Thyroid gland (tissue), 4 donors: ENCODE measurements around the gene GPSM3. TPM values are rescaled to one million over a fixed set of nuclear protein-coding genes. Genes with fewer than 3 reads are reported as not detected.

Experiments
- DNase-seq, 2 donors: peaks; one replicate each; pipeline ENCODE4 v3.0.0-alpha.2; 2019
- H3K27ac ChIP-seq, 3 donors: fragments of 200-600 bp; sonication (generic); 1 replicate in 2 of 3; 2 replicates in 1 of 3; pipeline ENCODE4 v1.5.1; 2016 to 2019; ENCODE audit warnings: mild to moderate bottlenecking in 1 of 3, moderate library complexity in 1 of 3
- H3K27me3 ChIP-seq: fragments of 200-600 bp; sonication (generic); one replicate; pipeline ENCODE4 v1.5.1; 2019
- H3K36me3 ChIP-seq, 2 donors: fragments of 200-600 bp; sonication (generic); one replicate each; pipeline ENCODE4 v1.5.1; 2016 to 2019
- H3K4me1 ChIP-seq, 2 donors: fragments of 200-600 bp; sonication (generic); one replicate each; pipeline ENCODE4 v1.5.1; 2017 to 2019
- H3K4me3 ChIP-seq, 3 donors: fragments of 200-600 bp; sonication (generic); replicated peaks in 1 of 3; 1 replicate in 2 of 3; 2 replicates in 1 of 3; pipeline ENCODE4 v1.5.1; 2016; ENCODE audit warnings: mild to moderate bottlenecking in 1 of 3
- H3K9me3 ChIP-seq: fragments of 200-600 bp; sonication (generic); one replicate; pipeline ENCODE4 v1.5.1; 2017
- POLR2A ChIP-seq, 2 donors: fragments of 450-650 bp; IDR thresholded peaks; one replicate each; pipeline ENCODE4 v1.6.1; 2017; ENCODE audit warnings: antibody characterized with exemption in 2 of 2, mild to moderate bottlenecking in 2 of 2, moderate library complexity in 1 of 2
- WGBS, 2 donors: methylation state at CpG; one replicate each; pipeline ENCODE4 v1.1.5; 2017; 5-methylcytosine and 5-hydroxymethylcytosine counted together
- intact Hi-C: fragments of 100-400 bp; cut with DNase I; formaldehyde crosslinking; loops from one replicate; pipeline ENCODE4 v1.15.1; 2023
- total RNA-seq, 4 donors: library from RNA; depleted of rRNA; stranded (reverse); fragments of >200 nt; gene quantifications; one replicate each; pipeline ENCODE4 v1.2.3, GENCODE V29; 2016
- TF ChIP-seq, protein P1 (sequence below), 6 experiments: fragments of 200-600 bp in 3 of 6; fragments of 450-650 bp in 3 of 6; sonication (generic) in 3 of 6; IDR thresholded peaks; one replicate each; pipeline ENCODE4 v1.5.1; 2016 to 2019; ENCODE audit warnings: antibody characterized with exemption in 6 of 6, mild to moderate bottlenecking in 2 of 6, inconsistent platforms in 1 of 6, moderate library complexity in 1 of 6

GPSM3 gene
- total RNA-seq, 4 donors from 2014 or later, result 4.2 to 6.5 (median 5.5) TPM

DNA sequence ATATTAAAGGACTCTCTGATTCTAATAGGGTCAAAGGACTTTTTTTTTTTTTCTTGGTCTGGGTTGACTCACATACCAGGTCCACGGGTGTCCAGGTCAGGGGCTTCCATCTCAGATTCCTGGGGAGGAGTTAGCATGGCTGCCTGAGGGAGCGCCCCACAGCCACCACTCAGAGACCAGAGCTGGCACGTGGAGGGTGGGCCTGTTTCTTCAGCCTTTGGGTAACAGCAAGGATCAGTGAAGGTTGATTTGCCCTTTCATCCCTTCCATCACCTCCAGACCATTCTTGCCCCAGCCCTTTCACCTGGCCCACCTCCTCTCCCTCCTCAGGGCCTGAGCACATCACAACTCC is 5.9 kb upstream of the GPSM3 start:
- Histone ChIP-seq H3K9me3 (no peaks in the 10 kb centered on the region), H3K36me3 (no peaks in the 10 kb centered on the region), H3K4me1 (peaks cover 16 to 27% of the 10 kb centered on the region in 2 donors), H3K4me3 (no peak overlapping the region), H3K27me3 (no peaks in the 10 kb centered on the region), H3K27ac (no peak overlapping the region)
- TF ChIP-seq POLR2A (IDR thresholded peaks at IDR 0.05), result no peak
- TF ChIP-seq, protein P1, sequence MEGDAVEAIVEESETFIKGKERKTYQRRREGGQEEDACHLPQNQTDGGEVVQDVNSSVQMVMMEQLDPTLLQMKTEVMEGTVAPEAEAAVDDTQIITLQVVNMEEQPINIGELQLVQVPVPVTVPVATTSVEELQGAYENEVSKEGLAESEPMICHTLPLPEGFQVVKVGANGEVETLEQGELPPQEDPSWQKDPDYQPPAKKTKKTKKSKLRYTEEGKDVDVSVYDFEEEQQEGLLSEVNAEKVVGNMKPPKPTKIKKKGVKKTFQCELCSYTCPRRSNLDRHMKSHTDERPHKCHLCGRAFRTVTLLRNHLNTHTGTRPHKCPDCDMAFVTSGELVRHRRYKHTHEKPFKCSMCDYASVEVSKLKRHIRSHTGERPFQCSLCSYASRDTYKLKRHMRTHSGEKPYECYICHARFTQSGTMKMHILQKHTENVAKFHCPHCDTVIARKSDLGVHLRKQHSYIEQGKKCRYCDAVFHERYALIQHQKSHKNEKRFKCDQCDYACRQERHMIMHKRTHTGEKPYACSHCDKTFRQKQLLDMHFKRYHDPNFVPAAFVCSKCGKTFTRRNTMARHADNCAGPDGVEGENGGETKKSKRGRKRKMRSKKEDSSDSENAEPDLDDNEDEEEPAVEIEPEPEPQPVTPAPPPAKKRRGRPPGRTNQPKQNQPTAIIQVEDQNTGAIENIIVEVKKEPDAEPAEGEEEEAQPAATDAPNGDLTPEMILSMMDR (IDR thresholded peaks at IDR 0.05), result no peak
- no peak for DNase-seq
- WGBS, 2 donors, result 86 to 89% methylated on average over 3 of the region's 3 CpGs
- intact Hi-C loops, result no loop called here

DNA sequence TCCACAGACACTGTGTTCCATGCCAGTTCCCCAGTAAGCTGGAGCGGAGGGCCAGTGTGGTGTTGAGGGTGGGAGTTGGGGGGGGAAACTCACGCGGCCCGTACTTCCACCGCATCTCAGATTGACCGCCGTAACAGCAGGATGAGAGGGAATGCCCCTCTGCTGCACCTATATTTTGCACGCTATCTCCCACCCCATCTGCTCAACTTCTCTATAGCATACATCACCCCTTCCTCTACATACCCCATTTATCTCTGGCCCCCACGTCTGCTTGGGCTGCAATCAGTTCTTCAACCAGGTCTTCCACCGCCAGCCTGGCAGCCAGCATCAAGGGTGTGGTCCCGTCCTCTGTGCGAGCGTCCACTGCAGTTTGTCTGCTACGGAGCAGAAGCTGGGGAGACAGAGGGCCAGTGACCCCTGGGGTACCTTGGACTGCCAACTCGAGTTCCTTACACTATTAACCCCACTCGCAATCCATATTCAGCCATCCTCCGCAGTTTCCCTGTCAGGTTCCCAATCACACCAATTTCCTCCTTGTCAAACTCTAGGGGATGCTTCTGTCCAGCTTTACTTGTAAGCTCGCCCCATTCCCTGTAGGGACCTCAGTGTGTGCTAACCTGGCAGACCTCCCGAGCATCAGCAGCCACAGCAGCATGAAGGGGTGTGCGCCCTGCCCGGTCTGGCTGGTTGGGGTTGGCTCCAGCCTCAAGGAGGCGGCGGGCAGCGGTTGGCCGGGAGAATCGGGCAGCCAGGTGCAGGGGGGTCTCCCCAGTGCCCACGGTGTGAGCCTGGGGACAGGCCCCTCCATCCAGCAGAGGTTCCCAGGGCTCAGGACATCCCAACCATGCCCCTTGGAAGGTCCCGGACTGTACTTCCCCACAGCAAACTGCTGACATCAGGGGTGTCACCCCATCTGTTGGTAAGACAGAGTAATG is 4.5 kb upstream of the GPSM3 start:
- intact Hi-C loops, result no loop called here
- Histone ChIP-seq H3K4me3 (peak overlapping the region in 1 of 3 donors; percentile 81), H3K27me3 (no peaks in the 10 kb centered on the region), H3K36me3 (no peaks in the 10 kb centered on the region), H3K9me3 (no peaks in the 10 kb centered on the region), H3K4me1 (peaks cover 11 to 32% of the 10 kb centered on the region in 2 donors), H3K27ac (peak overlapping the region; percentile 98 to 99 (median 99))
- no peak for TF ChIP-seq POLR2A (IDR thresholded peaks at IDR 0.05)
- TF ChIP-seq, protein P1 (IDR thresholded peaks at IDR 0.05), result no peak
- peak in 1 of 2 donors; percentile 12 for DNase-seq
- 24 to 28% methylated on average over 19 to 22 of the region's 28 CpGs for WGBS, 2 donors

DNA sequence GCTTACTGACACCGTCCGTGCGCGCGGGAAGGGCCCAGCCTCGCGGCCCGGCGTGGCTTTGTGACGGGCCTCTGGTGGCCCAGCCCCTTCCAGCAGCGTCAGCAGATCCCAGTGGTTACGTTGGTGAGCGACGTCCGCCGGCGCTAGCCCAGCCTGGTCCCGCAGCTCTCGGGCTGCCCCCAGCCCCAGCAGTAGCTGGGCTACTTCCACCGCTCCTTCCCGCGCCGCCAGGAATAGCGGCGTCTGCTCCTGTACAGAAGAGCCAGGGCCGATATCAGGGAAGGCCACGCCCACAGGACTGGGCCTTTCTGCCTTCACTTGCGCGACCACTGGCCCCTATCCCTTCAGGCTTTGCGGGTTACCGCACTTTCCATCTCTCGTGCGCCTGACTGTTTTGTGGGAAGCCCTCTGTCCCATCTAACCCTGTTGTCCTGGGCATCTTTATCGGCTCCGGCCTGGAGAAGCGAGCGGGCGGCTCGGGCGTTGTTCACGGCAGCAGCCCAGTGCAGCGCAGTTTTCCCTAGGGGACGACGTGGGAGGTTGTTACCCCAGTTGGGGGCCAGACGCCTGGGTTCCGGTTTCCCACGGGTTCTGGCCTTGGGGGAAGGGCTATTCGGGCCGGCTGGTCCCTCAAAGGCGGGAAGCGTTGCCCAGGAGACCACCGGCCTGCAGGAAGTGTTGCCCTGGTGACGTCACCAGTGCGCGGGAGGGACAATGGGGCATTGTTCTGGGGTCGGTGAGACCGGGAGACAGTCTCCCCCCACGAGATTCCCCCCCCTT is 3.6 kb upstream of the GPSM3 start:
- DNase-seq, result peak; percentile 79 to 83
- H3K27me3 ChIP-seq, result no peaks in the 10 kb centered on the region
- H3K9me3 ChIP-seq, result no peaks in the 10 kb centered on the region
- 0 to 1% methylated on average over 27 to 35 of the region's 58 CpGs for WGBS, 2 donors
- intact Hi-C loops, result no loop called here
- peak overlapping the region; percentile 98 to 99 (median 99) for H3K27ac ChIP-seq
- peaks cover 11 to 33% of the 10 kb centered on the region in 2 donors for H3K4me1 ChIP-seq
- no peaks in the 10 kb centered on the region for H3K36me3 ChIP-seq
- TF ChIP-seq, protein P1 (IDR thresholded peaks at IDR 0.05), result no peak
- peak; percentile 90 to 94 for TF ChIP-seq POLR2A (IDR thresholded peaks at IDR 0.05)
- peak overlapping the region; percentile 22 to 81 (median 57) for H3K4me3 ChIP-seq

DNA sequence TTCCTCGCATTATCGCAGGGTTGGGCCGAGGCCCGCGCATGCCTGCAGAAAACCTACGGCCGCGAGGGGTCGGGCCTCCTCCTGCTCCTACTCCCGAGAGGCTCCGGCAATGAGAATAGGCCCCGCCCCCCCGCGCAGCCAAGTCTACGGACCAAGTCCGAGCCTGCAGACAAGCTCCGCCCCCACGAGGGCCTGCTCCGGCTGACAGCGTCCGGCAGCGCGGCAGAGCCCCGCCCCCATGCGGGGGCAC is 3.1 kb upstream of the GPSM3 start:
- peak overlapping the region in 2 of 3 donors; percentile 98 to 99 for H3K27ac ChIP-seq
- H3K4me3 ChIP-seq, result peak overlapping the region in 1 of 3 donors; percentile 81
- H3K9me3 ChIP-seq, result no peaks in the 10 kb centered on the region
- no peaks in the 10 kb centered on the region for H3K36me3 ChIP-seq
- intact Hi-C loops, result no loop called here
- TF ChIP-seq POLR2A (IDR thresholded peaks at IDR 0.05), result no peak
- TF ChIP-seq, protein P1 (IDR thresholded peaks at IDR 0.05), result peak in 3 of 6 experiments; percentile 46 to 76 (median 52)
- H3K4me1 ChIP-seq, result peaks cover 11 to 38% of the 10 kb centered on the region in 2 donors
- peak; percentile 100 for DNase-seq
- H3K27me3 ChIP-seq, result no peaks in the 10 kb centered on the region
- 0 to 1% methylated on average over 7 to 17 of the region's 25 CpGs for WGBS, 2 donors
